NT2/D1 (cell line): ENCODE measurements around the gene MYOT.

Source experiments
- SUZ12 ChIP-seq: IDR thresholded peaks from 2 replicates; pipeline ENCODE4 v1.6.1; 2011; ENCODE audit not compliant: insufficient read length, insufficient read depth; ENCODE audit errors: extremely low read depth
- YY1 ChIP-seq: IDR thresholded peaks from 2 replicates; pipeline ENCODE4 v1.6.1; 2011; ENCODE audit not compliant: insufficient read length, insufficient read depth

- TF ChIP-seq SUZ12 = no peak
- no peak for TF ChIP-seq YY1
These were observed 39.5 kb upstream of the MYOT start for GRCh38 chr5:137828180-137828579.
